ENCODE data around the gene MICU1. TPM values are rescaled to one million over a fixed set of nuclear protein-coding genes. Genes with fewer than 3 reads are reported as not detected.
A peak's percentile ranks its signal among the peaks of the same experiment; 100 is the strongest.

The MICU1 gene
- total RNA-seq, 6 donors from 2014 or later, result 26.9 to 62.9 (median 47.6) TPM

DNA sequence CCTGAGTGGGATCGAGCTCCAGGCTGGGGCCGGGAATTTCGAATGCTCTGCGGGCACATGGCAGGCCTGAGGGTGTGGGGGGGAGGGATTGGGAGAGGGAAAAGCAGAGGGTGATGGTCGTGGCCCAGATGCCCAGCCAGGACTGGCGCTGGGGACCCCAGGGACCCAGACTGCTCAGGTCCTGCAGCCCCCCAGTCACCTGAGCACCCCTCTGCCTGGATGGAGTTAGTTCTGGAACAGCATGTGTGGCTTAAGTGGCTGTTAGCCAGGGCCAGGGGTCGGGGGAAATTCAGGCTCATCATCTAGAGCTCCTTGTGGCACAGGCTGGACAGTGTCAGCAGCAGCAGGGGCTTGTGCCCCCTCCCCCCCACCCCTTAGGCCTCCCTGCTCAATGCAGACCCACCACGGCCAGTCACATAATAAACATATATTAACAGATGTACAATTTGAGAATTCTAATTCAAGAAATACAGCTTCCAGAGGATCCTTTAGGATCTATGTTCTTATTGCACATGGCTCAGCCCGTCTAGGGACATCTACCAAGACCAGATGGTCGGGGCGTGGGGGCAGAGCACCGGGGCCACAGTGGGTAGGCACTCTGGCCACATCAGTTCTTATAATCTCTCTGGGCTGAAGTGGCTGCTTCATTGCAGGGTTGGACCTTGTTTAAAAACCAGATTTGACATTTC lies 293.3 kb downstream of the MICU1 start:
- peak overlapping the region in 1 of 4 donors; percentile 15 for H3K4me3 ChIP-seq
- peak overlapping the region; percentile 86 to 95 (median 92) for H3K27ac ChIP-seq
- peaks cover 93 to 98% (median 95%) of the 10 kb centered on the region in 4 donors for H3K4me1 ChIP-seq
- no peaks in the 10 kb centered on the region for H3K27me3 ChIP-seq
- DNase-seq, result no peak
- TF ChIP-seq POLR2AphosphoS5 (IDR thresholded peaks at IDR 0.05), result no peak
- no peak for TF ChIP-seq EP300 (IDR thresholded peaks at IDR 0.05)
- TF ChIP-seq POLR2A (IDR thresholded peaks at IDR 0.05), result no peak
- TF ChIP-seq, protein P1, sequence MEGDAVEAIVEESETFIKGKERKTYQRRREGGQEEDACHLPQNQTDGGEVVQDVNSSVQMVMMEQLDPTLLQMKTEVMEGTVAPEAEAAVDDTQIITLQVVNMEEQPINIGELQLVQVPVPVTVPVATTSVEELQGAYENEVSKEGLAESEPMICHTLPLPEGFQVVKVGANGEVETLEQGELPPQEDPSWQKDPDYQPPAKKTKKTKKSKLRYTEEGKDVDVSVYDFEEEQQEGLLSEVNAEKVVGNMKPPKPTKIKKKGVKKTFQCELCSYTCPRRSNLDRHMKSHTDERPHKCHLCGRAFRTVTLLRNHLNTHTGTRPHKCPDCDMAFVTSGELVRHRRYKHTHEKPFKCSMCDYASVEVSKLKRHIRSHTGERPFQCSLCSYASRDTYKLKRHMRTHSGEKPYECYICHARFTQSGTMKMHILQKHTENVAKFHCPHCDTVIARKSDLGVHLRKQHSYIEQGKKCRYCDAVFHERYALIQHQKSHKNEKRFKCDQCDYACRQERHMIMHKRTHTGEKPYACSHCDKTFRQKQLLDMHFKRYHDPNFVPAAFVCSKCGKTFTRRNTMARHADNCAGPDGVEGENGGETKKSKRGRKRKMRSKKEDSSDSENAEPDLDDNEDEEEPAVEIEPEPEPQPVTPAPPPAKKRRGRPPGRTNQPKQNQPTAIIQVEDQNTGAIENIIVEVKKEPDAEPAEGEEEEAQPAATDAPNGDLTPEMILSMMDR (IDR thresholded peaks at IDR 0.05), result no peak
- H3K36me3 ChIP-seq, result peaks cover 0 to 29% (median 16%) of the 10 kb centered on the region in 4 donors
- no peak for ATAC-seq (ENCODE audit: low FRiP score in 2 of 2)
- WGBS, 2 donors, result 41 to 42% methylated on average over 10 to 11 of the region's 12 CpGs
- no peaks in the 10 kb centered on the region for H3K9me3 ChIP-seq

DNA sequence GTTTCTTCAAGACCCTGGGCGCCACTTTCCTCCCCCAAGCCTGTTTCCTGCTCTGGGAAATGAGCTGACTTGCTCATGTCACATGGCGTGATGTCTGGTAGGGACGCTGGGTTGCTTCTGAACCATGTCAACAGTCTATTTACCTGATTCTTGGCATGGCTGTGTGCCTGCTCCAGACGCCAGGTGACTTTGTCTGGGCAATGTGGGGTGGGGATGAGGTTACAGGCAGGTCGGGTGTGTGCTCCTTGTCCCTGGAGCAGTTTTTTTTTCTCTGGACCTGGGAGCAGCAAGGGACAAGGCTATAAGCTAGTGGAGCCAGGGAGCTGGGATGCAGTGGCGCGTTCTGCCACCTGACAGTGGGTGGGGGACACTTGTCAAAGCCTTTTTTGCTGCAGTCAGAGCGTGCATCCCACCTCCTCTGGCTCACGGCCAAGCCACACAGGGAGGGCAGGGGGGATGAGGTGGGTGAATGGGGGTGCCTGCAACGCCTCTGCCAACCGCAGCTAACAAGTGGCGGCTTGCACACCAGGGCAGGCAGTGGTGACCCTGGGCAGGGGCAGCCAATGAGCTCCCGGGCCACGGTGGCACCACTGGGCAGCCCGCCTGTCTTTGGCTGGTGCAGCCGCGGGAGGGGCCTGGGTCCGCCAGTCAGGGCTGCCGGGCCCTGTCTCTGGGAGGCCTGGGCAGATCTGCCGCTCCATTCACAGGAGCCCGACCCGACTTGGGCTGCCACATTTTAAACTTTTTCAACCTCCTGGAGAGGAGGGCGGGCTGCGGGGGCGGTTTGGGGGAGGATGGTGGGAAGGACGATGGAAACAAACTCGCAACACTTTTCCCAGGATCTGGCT lies 294.1 kb downstream of the MICU1 start:
- peak; percentile 76 to 91 for ATAC-seq (ENCODE audit: low FRiP score in 2 of 2)
- peaks cover 91 to 98% (median 95%) of the 10 kb centered on the region in 4 donors for H3K4me1 ChIP-seq
- WGBS, 2 donors, result 4% methylated on average over 22 to 27 of the region's 27 CpGs
- H3K27me3 ChIP-seq, result no peaks in the 10 kb centered on the region
- peak in 2 of 4 donors; percentile 43 to 51 for TF ChIP-seq EP300 (IDR thresholded peaks at IDR 0.05)
- TF ChIP-seq, protein P1 (IDR thresholded peaks at IDR 0.05), result peak; percentile 39 to 91 (median 76)
- peak; percentile 70 to 73 for TF ChIP-seq POLR2AphosphoS5 (IDR thresholded peaks at IDR 0.05)
- TF ChIP-seq POLR2A (IDR thresholded peaks at IDR 0.05), result peak in 2 of 4 donors; percentile 34 to 73
- H3K4me3 ChIP-seq, result peak overlapping the region in 2 of 4 donors; percentile 4 to 15
- no peaks in the 10 kb centered on the region for H3K9me3 ChIP-seq
- H3K36me3 ChIP-seq, result peaks cover 0 to 24% (median 11%) of the 10 kb centered on the region in 4 donors
- H3K27ac ChIP-seq, result peak overlapping the region; percentile 86 to 95 (median 92)
- DNase-seq, result peak; percentile 95 to 98

DNA sequence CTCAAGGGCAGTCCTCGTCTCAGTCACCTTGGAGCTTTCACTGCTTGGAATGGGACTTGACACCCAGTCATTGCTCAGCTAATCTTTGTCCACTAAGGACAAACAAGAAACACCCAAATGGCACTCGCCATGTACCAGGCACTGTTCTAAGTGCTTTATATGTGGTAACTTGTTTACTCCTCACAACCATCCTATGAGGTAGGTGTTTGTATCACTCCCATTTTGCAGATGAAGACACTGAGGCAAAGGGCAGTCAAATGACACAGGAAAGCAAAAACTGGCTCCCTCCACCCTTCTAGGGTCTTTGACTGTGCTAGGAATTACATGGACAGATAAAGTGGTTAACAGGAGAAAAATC lies 295.8 kb downstream of the MICU1 start:
- peak overlapping the region; percentile 54 to 97 (median 88) for H3K27ac ChIP-seq
- WGBS, 2 donors, result 39 to 74% methylated on average over 2 of the region's 2 CpGs
- H3K4me1 ChIP-seq, result peaks cover 85 to 92% (median 89%) of the 10 kb centered on the region in 4 donors

DNA sequence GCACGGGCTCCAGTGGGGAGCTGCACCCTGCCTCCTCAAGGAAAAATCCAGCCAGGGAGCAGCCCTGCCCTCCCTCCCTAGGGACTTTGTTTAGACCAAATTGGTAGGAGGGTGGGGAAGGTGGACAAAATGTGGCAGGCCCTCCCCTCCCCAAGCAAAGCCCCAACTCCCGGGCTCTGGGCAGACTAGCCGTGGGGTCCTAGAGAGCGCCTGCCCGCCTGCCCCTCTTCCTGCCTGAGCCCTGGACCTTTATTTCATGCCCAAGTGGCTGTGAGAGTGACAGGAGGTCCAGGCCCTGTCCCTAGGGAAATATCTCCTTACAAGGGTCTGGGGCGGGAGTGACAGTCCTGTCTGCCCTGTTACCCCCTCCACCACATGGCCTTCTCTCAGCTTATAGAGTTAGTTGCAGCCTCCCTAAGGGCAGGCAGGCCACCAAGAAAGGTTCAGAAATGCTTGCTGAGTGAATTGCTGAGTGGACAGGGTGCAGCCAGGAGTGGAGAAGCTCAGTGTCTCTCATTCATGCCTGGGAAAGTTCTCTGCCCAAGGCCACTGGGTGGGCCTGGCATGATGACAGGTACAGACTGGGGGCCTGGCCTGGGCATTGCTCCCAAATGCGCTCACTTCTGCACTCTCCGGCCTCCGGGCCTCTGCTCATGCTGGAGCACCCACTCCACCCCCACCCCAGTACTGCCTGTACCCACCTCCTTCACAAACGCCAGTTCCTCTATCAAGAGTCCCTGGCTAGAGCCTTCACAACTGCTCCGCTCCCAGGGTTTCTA lies 296.4 kb downstream of the MICU1 start:
- H3K36me3 ChIP-seq, result peaks cover 0 to 7% (median 2%) of the 10 kb centered on the region in 4 donors
- no peaks in the 10 kb centered on the region for H3K27me3 ChIP-seq
- no peak for ATAC-seq (ENCODE audit: low FRiP score in 2 of 2)
- H3K27ac ChIP-seq, result peak overlapping the region; percentile 54 to 97 (median 88)
- H3K4me3 ChIP-seq, result no peak overlapping the region
- DNase-seq, result peak in 1 of 2 donors; percentile 73
- WGBS, 2 donors, result 54 to 71% methylated on average over 5 to 11 of the region's 11 CpGs
- TF ChIP-seq EP300 (IDR thresholded peaks at IDR 0.05), result no peak
- no peak for TF ChIP-seq POLR2AphosphoS5 (IDR thresholded peaks at IDR 0.05)
- peak in 1 of 4 donors; percentile 23 for TF ChIP-seq POLR2A (IDR thresholded peaks at IDR 0.05)
- TF ChIP-seq, protein P1 (IDR thresholded peaks at IDR 0.05), result no peak
- H3K9me3 ChIP-seq, result no peaks in the 10 kb centered on the region
- H3K4me1 ChIP-seq, result peaks cover 85 to 92% (median 89%) of the 10 kb centered on the region in 4 donors

More for the DNA sequence above, 295.8 kb downstream of the MICU1 start:
- Histone ChIP-seq H3K36me3 (peaks cover 0 to 8% (median 2%) of the 10 kb centered on the region in 4 donors), H3K9me3 (no peaks in the 10 kb centered on the region), H3K4me3 (no peak overlapping the region), H3K27me3 (no peaks in the 10 kb centered on the region)
- ATAC-seq (ENCODE audit: low FRiP score in 2 of 2) (no peak), DNase-seq (no peak)
- TF ChIP-seq EP300 (IDR thresholded peaks at IDR 0.05), result no peak
- TF ChIP-seq POLR2AphosphoS5 (IDR thresholded peaks at IDR 0.05), result peak in 1 of 2 donors; percentile 22

All from upper lobe of left lung (tissue), 6 donors.